HepG2 (cell line): ENCODE results near the gene TMEM134. TPM values are rescaled to one million over a fixed set of nuclear protein-coding genes. Genes with fewer than 3 reads are reported as not detected.
A peak's percentile ranks its signal among the peaks of the same experiment; 100 is the strongest.

ENCODE experiments used
- ESRRA ChIP-seq: sonication (generic); formaldehyde crosslinking; IDR thresholded peaks from 2 replicates; pipeline ENCODE4 v1.5.1; 2020; ENCODE audit warnings: mild to moderate bottlenecking, low read depth, missing genetic modification reagents
- FUBP1 ChIP-seq: sonication (generic); formaldehyde crosslinking; IDR thresholded peaks from 2 replicates; pipeline ENCODE4 v1.5.1; 2020; ENCODE audit warnings: missing genetic modification reagents, mild to moderate bottlenecking, borderline replicate concordance
- GATAD2A ChIP-seq: IDR thresholded peaks from 2 replicates; pipeline ENCODE4 v1.6.1; 2016
- HNF1B ChIP-seq: sonication (generic); formaldehyde crosslinking; IDR thresholded peaks from 2 replicates; pipeline ENCODE4 v1.5.1; 2020; ENCODE audit warnings: mild to moderate bottlenecking, moderate library complexity, missing genetic modification reagents
- KAT2B ChIP-seq: fragments of 150-350 bp; IDR thresholded peaks from 2 replicates; pipeline ENCODE4 v1.6.1; 2014; ENCODE audit warnings: low read depth, low read length, borderline replicate concordance
- NR2F1 ChIP-seq, 2 experiments: fragments of 450-650 bp in 1 of 2; formaldehyde crosslinking in 1 of 2; IDR thresholded peaks; 2 replicates each; pipeline versions ENCODE4 v1.5.0 to v1.6.1; 2016 to 2020; ENCODE audit warnings: mild to moderate bottlenecking in 1 of 2, missing compliant biosample characterization in 1 of 2, missing genetic modification reagents in 1 of 2, moderate library complexity in 1 of 2
- POLR2A ChIP-seq, 2 experiments: IDR thresholded peaks; 2 replicates each; pipeline ENCODE4 v1.6.1; 2011; ENCODE audit warnings: low read depth in 2 of 2, low read length in 2 of 2, mild to moderate bottlenecking in 1 of 2, moderate library complexity in 1 of 2; ENCODE audit not compliant: insufficient read depth in 1 of 2
- REL ChIP-seq: sonication (generic); formaldehyde crosslinking; conservative IDR thresholded peaks from 2 replicates; pipeline ENCODE4 v1.8.0; 2022; ENCODE audit warnings: mild to moderate bottlenecking, missing genetic modification reagents, moderate library complexity
- TEAD3 ChIP-seq: optimal IDR thresholded peaks from 2 replicates; pipeline ENCODE3; 2016; ENCODE audit warnings: borderline replicate concordance
- ZBTB20 ChIP-seq: sonication (generic); formaldehyde crosslinking; IDR thresholded peaks from 2 replicates; pipeline ENCODE4 v1.8.1; 2023; ENCODE audit warnings: missing genetic modification reagents, low read depth, mild to moderate bottlenecking, borderline replicate concordance
- ZHX1 ChIP-seq: sonication (generic); formaldehyde crosslinking; IDR thresholded peaks from 2 replicates; pipeline ENCODE4 v1.8.1; 2022; ENCODE audit warnings: low read depth, mild to moderate bottlenecking, missing genetic modification reagents
- ZNF512B ChIP-seq: sonication (generic); formaldehyde crosslinking; IDR thresholded peaks from 2 replicates; pipeline ENCODE4 v1.5.1; 2020; ENCODE audit warnings: missing genetic modification reagents, mild to moderate bottlenecking, borderline replicate concordance
- ZNF564 ChIP-seq: sonication (generic); formaldehyde crosslinking; IDR thresholded peaks from 2 replicates; pipeline ENCODE4 v1.8.1; 2023; ENCODE audit warnings: mild to moderate bottlenecking, missing genetic modification reagents
- ZNF709 ChIP-seq: sonication (generic); formaldehyde crosslinking; IDR thresholded peaks from 2 replicates; pipeline ENCODE4 v1.5.0; 2020; ENCODE audit warnings: mild to moderate bottlenecking, missing genetic modification reagents
- polyA plus RNA-seq, 8 experiments: library from polyadenylated mRNA; depleted of rRNA in 3 of 8; stranded (reverse) in 7 of 8; unstranded in 1 of 8; fragments of >200 nt; fragmentation: Illumina TruSeq in 4 of 8; extraction: Trizol in 4 of 8; gene quantifications; 2 replicates each; pipeline versions ENCODE4 v1.2.1 to v1.2.3, GENCODE V29; 2011 to 2016; ENCODE audit warnings: low read depth in 4 of 8, missing spikeins in 1 of 8, mixed read lengths in 1 of 8; ENCODE audit not compliant: insufficient read depth in 1 of 8
- total RNA-seq, 5 experiments: library from RNA; depleted of rRNA; stranded (reverse); fragments of >200 nt; fragmentation: Illumina TruSeq; extraction: Trizol; gene quantifications; 2 replicates each; pipeline ENCODE4 v1.2.3, GENCODE V29; 2016; ENCODE audit warnings: low read depth in 1 of 5
- TF ChIP-seq, protein P1 (sequence below): sonication (generic); formaldehyde crosslinking; IDR thresholded peaks from 2 replicates; pipeline ENCODE4 v1.8.0; 2022; ENCODE audit warnings: missing genetic modification reagents, low read depth, mild to moderate bottlenecking, borderline replicate concordance
- TF ChIP-seq, protein P2 (sequence below): sonication (generic); formaldehyde crosslinking; conservative IDR thresholded peaks from 2 replicates; pipeline ENCODE4 v1.5.0; 2020; ENCODE audit warnings: missing genetic modification reagents

TMEM134 gene
- total and polyA plus RNA-seq, 2 of the 13 experiments (the other 11 are each of a cell fraction or from before 2014, with no cell fraction given), result 6.9 to 26.9 TPM

DNA sequence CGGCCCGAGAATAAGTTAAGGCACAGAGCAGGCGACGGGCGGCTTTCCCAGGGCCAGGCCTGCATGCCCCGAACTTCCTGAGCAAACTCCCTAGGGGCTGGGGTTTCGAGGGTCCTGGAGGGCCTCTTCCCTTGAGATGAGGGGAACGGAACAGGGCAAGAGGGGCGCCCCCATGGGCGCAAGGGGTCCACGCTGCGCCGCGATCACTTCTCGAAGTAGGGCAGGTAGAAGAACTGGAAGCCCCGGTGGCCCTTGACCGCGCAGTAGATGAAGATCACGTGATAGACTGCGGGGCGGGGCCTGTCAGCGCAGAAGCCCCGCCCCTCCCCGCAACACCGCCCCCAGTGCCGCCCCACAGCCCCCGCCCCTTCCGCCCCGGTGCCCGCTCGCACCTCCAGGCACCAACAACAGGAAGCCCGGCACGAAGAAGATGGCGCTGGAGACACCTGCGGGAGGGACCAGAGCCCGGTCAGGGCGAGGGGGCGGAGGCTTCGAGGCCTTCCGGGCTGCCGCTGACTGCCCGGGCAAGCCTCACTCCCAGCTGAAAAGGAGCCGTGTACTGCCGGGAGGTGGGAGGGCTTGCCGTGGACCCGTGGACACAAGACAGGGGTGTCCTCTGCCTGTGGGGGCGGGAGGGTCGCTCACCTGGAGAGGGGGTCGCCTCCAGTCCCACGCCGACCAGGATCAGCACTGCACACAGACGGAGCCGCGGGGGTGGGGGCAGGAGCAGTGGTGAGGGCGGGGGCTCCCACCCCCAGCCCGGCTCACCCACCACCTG is 4.5 kb downstream of the TMEM134 start (continued):
- TF ChIP-seq TEAD3 (CRISPR knock-in tag) (peak; percentile 5), ZBTB20 (CRISPR knock-in tag) (peak; percentile 4; the same call in 1 of the 2 replicates), ESRRA (CRISPR knock-in tag) (peak; percentile 69; the same call in 1 of the 2 replicates), ZNF564 (CRISPR knock-in tag) (0 out of 2 replicates have a peak, but pooled peaks have one; percentile 15), REL (CRISPR knock-in tag) (peak; percentile 89; the same call in 1 of the 2 replicates), ZHX1 (CRISPR knock-in tag) (0 out of 2 replicates have a peak, but pooled peaks have one; percentile 38), GATAD2A (no peak), POLR2A (IDR thresholded peaks at IDR 0.05; ENCODE audit: insufficient read depth in 1 of 2, low read depth in 2 of 2, low read length in 2 of 2) (peak; percentile 70 to 89; a peak in 3 of 4 replicates), FUBP1 (CRISPR knock-in tag) (no peak), KAT2B (no peak), HNF1B (CRISPR knock-in tag) (peak; percentile 43; the same call in 1 of the 2 replicates), ZNF709 (CRISPR knock-in tag) (0 out of 2 replicates have a peak, but pooled peaks have one; percentile 42), ZNF512B (peak; percentile 75; the same call in 1 of the 2 replicates), NR2F1 (CRISPR knock-in tag; IDR thresholded peaks at IDR 0.05) (no peak)
- TF ChIP-seq, protein P1, sequence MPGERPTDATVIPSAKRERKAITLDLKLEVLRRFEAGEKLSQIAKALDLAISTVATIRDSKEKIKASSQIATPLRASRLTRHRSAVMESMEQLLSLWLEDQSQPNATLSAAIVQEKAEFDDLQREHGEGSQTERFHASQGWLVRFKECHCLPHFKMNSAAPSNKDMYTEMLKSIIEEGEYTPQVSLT (CRISPR knock-in tag), result no peak; the same call in 1 of the 2 replicates
- TF ChIP-seq, protein P2, sequence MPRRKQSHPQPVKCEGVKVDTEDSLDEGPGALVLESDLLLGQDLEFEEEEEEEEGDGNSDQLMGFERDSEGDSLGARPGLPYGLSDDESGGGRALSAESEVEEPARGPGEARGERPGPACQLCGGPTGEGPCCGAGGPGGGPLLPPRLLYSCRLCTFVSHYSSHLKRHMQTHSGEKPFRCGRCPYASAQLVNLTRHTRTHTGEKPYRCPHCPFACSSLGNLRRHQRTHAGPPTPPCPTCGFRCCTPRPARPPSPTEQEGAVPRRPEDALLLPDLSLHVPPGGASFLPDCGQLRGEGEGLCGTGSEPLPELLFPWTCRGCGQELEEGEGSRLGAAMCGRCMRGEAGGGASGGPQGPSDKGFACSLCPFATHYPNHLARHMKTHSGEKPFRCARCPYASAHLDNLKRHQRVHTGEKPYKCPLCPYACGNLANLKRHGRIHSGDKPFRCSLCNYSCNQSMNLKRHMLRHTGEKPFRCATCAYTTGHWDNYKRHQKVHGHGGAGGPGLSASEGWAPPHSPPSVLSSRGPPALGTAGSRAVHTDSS, result no peak
